H9 (cell line): ENCODE data around the gene PRSS1. TPM values are rescaled to one million over a fixed set of nuclear protein-coding genes. Genes with fewer than 3 reads are reported as not detected.

ENCODE experiments used
- DNase-seq: peaks from one replicate; pipeline ENCODE4 v3.0.0-alpha.2; 2017
- H2AFZ ChIP-seq: one replicate; pipeline ENCODE4 v1.6.1; 2013; ENCODE audit warnings: mild to moderate bottlenecking, low read length, control low read depth, moderate library complexity
- H2AK5ac ChIP-seq: 2 replicates; pipeline ENCODE4 v1.6.1; 2013; ENCODE audit warnings: low read length, control low read depth, mixed read lengths; ENCODE audit not compliant: insufficient read length
- H2BK120ac ChIP-seq: one replicate; pipeline ENCODE4 v1.6.1; 2013; ENCODE audit warnings: low read depth, mild to moderate bottlenecking, low read length, control low read depth, inconsistent platforms; ENCODE audit not compliant: poor library complexity, severe bottlenecking
- H2BK12ac ChIP-seq: 2 replicates; pipeline ENCODE4 v1.6.1; 2013; ENCODE audit warnings: low read length, control low read depth, mixed read lengths, low read depth; ENCODE audit not compliant: insufficient read length
- H2BK15ac ChIP-seq: 2 replicates; pipeline ENCODE4 v1.6.1; 2013; ENCODE audit warnings: low read depth, low read length, control low read depth
- H2BK20ac ChIP-seq: one replicate; pipeline ENCODE4 v1.6.1; 2013; ENCODE audit warnings: low read depth, mild to moderate bottlenecking, low read length, control low read depth, inconsistent platforms; ENCODE audit not compliant: poor library complexity, severe bottlenecking
- H2BK5ac ChIP-seq: 2 replicates; pipeline ENCODE4 v1.6.1; 2013; ENCODE audit warnings: low read length, control low read depth, mixed read lengths; ENCODE audit not compliant: insufficient read length
- H3K14ac ChIP-seq: 2 replicates; pipeline ENCODE4 v1.6.1; 2013; ENCODE audit warnings: low read length, control low read depth; ENCODE audit not compliant: insufficient read depth
- H3K18ac ChIP-seq: 2 replicates; pipeline ENCODE4 v1.6.1; 2013; ENCODE audit warnings: low read depth, mild to moderate bottlenecking, mixed read lengths, low read length, control low read depth; ENCODE audit not compliant: insufficient read length
- H3K23ac ChIP-seq: 2 replicates; pipeline ENCODE4 v1.6.1; 2013; ENCODE audit warnings: low read length, control low read depth, mixed read lengths, low read depth; ENCODE audit not compliant: insufficient read length
- H3K23me2 ChIP-seq: 2 replicates; pipeline ENCODE4 v1.6.1; 2013; ENCODE audit warnings: low read depth, mild to moderate bottlenecking, mixed read lengths, low read length, control low read depth; ENCODE audit not compliant: insufficient read length, poor library complexity, severe bottlenecking
- H3K27ac ChIP-seq: 2 replicates; pipeline ENCODE4 v1.5.1; 2013; ENCODE audit warnings: low read length, control low read depth, mixed read lengths, low read depth; ENCODE audit not compliant: insufficient read length
- H3K27me3 ChIP-seq: 2 replicates; pipeline ENCODE4 v1.6.1; 2013; ENCODE audit warnings: low read length, control low read depth, inconsistent platforms; ENCODE audit not compliant: insufficient read depth
- H3K4ac ChIP-seq: 2 replicates; pipeline ENCODE4 v1.6.1; 2013; ENCODE audit warnings: low read depth, mild to moderate bottlenecking, control low read depth, inconsistent platforms, low read length, moderate library complexity
- H3K4me1 ChIP-seq: 2 replicates; pipeline ENCODE4 v1.6.1; 2013; ENCODE audit warnings: low read length, control low read depth, inconsistent platforms; ENCODE audit not compliant: insufficient read depth
- H3K4me2 ChIP-seq: 2 replicates; pipeline ENCODE4 v1.6.1; 2013; ENCODE audit warnings: low read length, control low read depth, mixed read lengths; ENCODE audit not compliant: insufficient read length, insufficient read depth
- H3K56ac ChIP-seq: 2 replicates; pipeline ENCODE4 v1.6.1; 2013; ENCODE audit warnings: low read depth, mild to moderate bottlenecking, mixed read lengths, low read length, control low read depth; ENCODE audit not compliant: insufficient read length
- H3K79me1 ChIP-seq: 2 replicates; pipeline ENCODE4 v1.6.1; 2013; ENCODE audit warnings: low read depth, mild to moderate bottlenecking, moderate library complexity, low read length, control low read depth, inconsistent platforms; ENCODE audit not compliant: insufficient read depth, poor library complexity, severe bottlenecking
- H3K79me2 ChIP-seq: 2 replicates; pipeline ENCODE4 v1.6.1; 2013; ENCODE audit warnings: low read length, control low read depth, inconsistent platforms; ENCODE audit not compliant: insufficient read depth
- H3K9ac ChIP-seq: 2 replicates; pipeline ENCODE4 v1.6.1; 2013; ENCODE audit warnings: low read length, control low read depth, mixed read lengths; ENCODE audit not compliant: insufficient read length; ENCODE audit errors: extremely low read depth
- H3K9me3 ChIP-seq: one replicate; pipeline ENCODE4 v1.6.1; 2013; ENCODE audit warnings: low read depth, low read length, inconsistent platforms; ENCODE audit not compliant: control insufficient read depth
- H3T11ph ChIP-seq: one replicate; pipeline ENCODE4 v1.6.1; 2013; ENCODE audit warnings: mild to moderate bottlenecking, low read length, control low read depth, inconsistent platforms
- H4K20me1 ChIP-seq: one replicate; pipeline ENCODE4 v1.6.1; 2013; ENCODE audit not compliant: control insufficient read depth, insufficient read length, insufficient read depth
- H4K5ac ChIP-seq: 2 replicates; pipeline ENCODE4 v1.6.1; 2013; ENCODE audit warnings: low read depth, mild to moderate bottlenecking, mixed read lengths, low read length, control low read depth; ENCODE audit not compliant: insufficient read length
- H4K8ac ChIP-seq: replicated peaks from 2 replicates; pipeline ENCODE4 v1.6.1; 2013; ENCODE audit warnings: low read length, control low read depth, mixed read lengths, low read depth; ENCODE audit not compliant: insufficient read length
- H4K91ac ChIP-seq: 2 replicates; pipeline ENCODE4 v1.6.1; 2013; ENCODE audit warnings: low read depth, mild to moderate bottlenecking, moderate library complexity, mixed read lengths, low read length, control low read depth; ENCODE audit not compliant: insufficient read length
- H3K27ac Mint-ChIP-seq, 3 experiments: 2 replicates in 2 of 3; 3 replicates in 1 of 3; pipeline ENCODE4 v1.8.0; 2020 to 2021; ENCODE audit warnings: mixed read lengths in 3 of 3, mild to moderate bottlenecking in 1 of 3, moderate library complexity in 1 of 3
- H3K27me3 Mint-ChIP-seq: 2 replicates; pipeline ENCODE4 v1.8.0; 2021; ENCODE audit warnings: low read depth, mild to moderate bottlenecking, moderate library complexity, mixed read lengths
- H3K36me3 Mint-ChIP-seq, 3 experiments: 2 replicates in 2 of 3; 3 replicates in 1 of 3; pipeline ENCODE4 v1.8.0; 2020 to 2021; ENCODE audit warnings: low read depth in 3 of 3, mixed read lengths in 3 of 3; ENCODE audit not compliant: insufficient read depth in 1 of 3
- H3K4me1 Mint-ChIP-seq, 2 experiments: 2 replicates each; pipeline ENCODE4 v1.8.0; 2020; ENCODE audit warnings: mixed read lengths in 2 of 2
- H3K4me3 Mint-ChIP-seq, 2 experiments: 2 replicates in 1 of 2; 3 replicates in 1 of 2; pipeline ENCODE4 v1.8.0; 2020 to 2021; ENCODE audit warnings: mild to moderate bottlenecking in 2 of 2, mixed read lengths in 2 of 2, moderate library complexity in 1 of 2
- H3K9me3 Mint-ChIP-seq, 2 experiments: 2 replicates in 1 of 2; 3 replicates in 1 of 2; pipeline ENCODE4 v1.8.0; 2020; ENCODE audit warnings: mild to moderate bottlenecking in 2 of 2, mixed read lengths in 2 of 2, moderate library complexity in 1 of 2
- WGBS: extraction: QIAGEN DNeasy Blood & Tissue Kit; methylation state at CpG from one replicate; pipeline ENCODE4 v1.1.7; 2013; ENCODE audit warnings: missing lambda C conversion rate, low lambda C conversion rate, mixed read lengths; ENCODE audit not compliant: insufficient read length; ENCODE audit errors: extremely low coverage; 5-methylcytosine and 5-hydroxymethylcytosine counted together
- total RNA-seq: library from RNA; stranded (reverse); gene quantifications from 2 replicates; pipeline ENCODE4 v1.2.1, GENCODE V29; 2021
- TF ChIP-seq, protein P1 (sequence below): fragments of 200-600 bp; sonication (generic); conservative IDR thresholded peaks from 3 replicates; pipeline ENCODE4 v1.8.0; 2021; ENCODE audit warnings: antibody characterized with exemption, mild to moderate bottlenecking

The PRSS1 gene
- total RNA-seq, 1 experiment from 2014 or later: not detected

GRCh38 chr7:142777318-142777717 lies 28.0 kb downstream of the PRSS1 start:
- H3K18ac ChIP-seq: no peak overlapping the region
- H3K23me2 ChIP-seq: no peaks in the 10 kb centered on the region
- no peak overlapping the region for H2BK120ac ChIP-seq
- H4K91ac ChIP-seq: no peak overlapping the region
- no peak overlapping the region for H4K8ac ChIP-seq
- Mint-ChIP-seq H3K4me1 (no peaks in the 10 kb centered on the region), H3K27me3 (peaks cover 10% of the 10 kb centered on the region), H3K4me3 (no peak overlapping the region), H3K36me3 (no peaks in the 10 kb centered on the region), H3K27ac (no peak overlapping the region), H3K9me3 (no peaks in the 10 kb centered on the region)
- no peak overlapping the region for H2BK15ac ChIP-seq
- H3K4me2 ChIP-seq: no peak overlapping the region
- H4K20me1 ChIP-seq: no peaks in the 10 kb centered on the region
- no peak overlapping the region for H2BK5ac ChIP-seq
- no peak overlapping the region for H3K23ac ChIP-seq
- H2AK5ac ChIP-seq: no peak overlapping the region
- TF ChIP-seq, protein P1, sequence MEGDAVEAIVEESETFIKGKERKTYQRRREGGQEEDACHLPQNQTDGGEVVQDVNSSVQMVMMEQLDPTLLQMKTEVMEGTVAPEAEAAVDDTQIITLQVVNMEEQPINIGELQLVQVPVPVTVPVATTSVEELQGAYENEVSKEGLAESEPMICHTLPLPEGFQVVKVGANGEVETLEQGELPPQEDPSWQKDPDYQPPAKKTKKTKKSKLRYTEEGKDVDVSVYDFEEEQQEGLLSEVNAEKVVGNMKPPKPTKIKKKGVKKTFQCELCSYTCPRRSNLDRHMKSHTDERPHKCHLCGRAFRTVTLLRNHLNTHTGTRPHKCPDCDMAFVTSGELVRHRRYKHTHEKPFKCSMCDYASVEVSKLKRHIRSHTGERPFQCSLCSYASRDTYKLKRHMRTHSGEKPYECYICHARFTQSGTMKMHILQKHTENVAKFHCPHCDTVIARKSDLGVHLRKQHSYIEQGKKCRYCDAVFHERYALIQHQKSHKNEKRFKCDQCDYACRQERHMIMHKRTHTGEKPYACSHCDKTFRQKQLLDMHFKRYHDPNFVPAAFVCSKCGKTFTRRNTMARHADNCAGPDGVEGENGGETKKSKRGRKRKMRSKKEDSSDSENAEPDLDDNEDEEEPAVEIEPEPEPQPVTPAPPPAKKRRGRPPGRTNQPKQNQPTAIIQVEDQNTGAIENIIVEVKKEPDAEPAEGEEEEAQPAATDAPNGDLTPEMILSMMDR: no peak
- H3K79me2 ChIP-seq: no peaks in the 10 kb centered on the region
- no peak for DNase-seq
- H3K27ac ChIP-seq: no peak overlapping the region
- no peak overlapping the region for H4K5ac ChIP-seq
- H3K79me1 ChIP-seq: no peaks in the 10 kb centered on the region
- WGBS: no CpG with 5 or more reads among the region's 2 CpGs
- no peak overlapping the region for H2BK12ac ChIP-seq
- H3K9me3 ChIP-seq: no peaks in the 10 kb centered on the region
- H3T11ph ChIP-seq: no peak overlapping the region
- H3K56ac ChIP-seq: no peak overlapping the region
- no peak overlapping the region for H3K4ac ChIP-seq
- no peak overlapping the region for H2BK20ac ChIP-seq
- H3K4me1 ChIP-seq: no peaks in the 10 kb centered on the region
- H2AFZ ChIP-seq: no peak overlapping the region
- H3K9ac ChIP-seq: no peak overlapping the region
- no peaks in the 10 kb centered on the region for H3K27me3 ChIP-seq
- no peak overlapping the region for H3K14ac ChIP-seq
